ENCODE results near the gene LUZP2. TPM values are rescaled to one million over a fixed set of nuclear protein-coding genes. Genes with fewer than 3 reads are reported as not detected.
A peak's percentile ranks its signal among the peaks of the same experiment; 100 is the strongest.

Gene LUZP2
- total and polyA plus RNA-seq, 2 of the 8 experiments (the other 6 are each of a cell fraction or from before 2014, with no cell fraction given): 0.79 to 1.5 TPM

DNA sequence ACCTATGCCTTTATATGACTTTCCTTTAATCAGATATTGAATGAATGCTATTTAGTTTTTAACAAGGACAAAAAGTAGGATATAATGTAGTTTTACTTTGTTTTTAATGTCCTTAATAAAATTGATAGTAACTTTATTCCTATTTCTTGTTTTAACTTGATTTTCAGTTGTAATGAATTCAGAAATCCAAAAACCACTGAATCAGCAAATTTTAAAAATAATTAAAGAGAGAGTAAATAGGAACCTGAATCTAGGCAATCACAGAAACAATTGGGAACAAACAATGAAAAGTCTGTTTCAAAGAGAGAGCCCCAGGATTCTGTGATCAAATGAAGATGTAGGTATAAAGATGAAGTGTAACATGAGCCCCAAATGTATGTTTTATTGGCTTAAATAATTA lies 556.0 kb downstream of the LUZP2 start:
- DNase-seq (ENCODE audit: low read depth in 1 of 2, low spot score in 2 of 2) (no peak), FAIRE-seq (no peak)
- POLR2A ChIA-PET (ENCODE audit: partially characterized antibody): interaction anchor here (0.6 kb wide), 1 partner anchor 17 kb away, joined by 3 read pairs; no protein-coding TSS in a partner anchor
- Histone ChIP-seq H4K8ac (ENCODE audit: extremely low read depth, insufficient read depth, low read length) (no peak overlapping the region), H2BK15ac (ENCODE audit: low read length) (no peak overlapping the region), H3K9ac (replicated peaks in 1 of 4; ENCODE audit: extremely low read depth in 1 of 4, low read depth in 3 of 4, low read length in 3 of 4) (no peak overlapping the region), H2BK12ac (ENCODE audit: low read depth, low read length) (no peak overlapping the region), H3K56ac (replicated peaks; ENCODE audit: insufficient read length, low read depth, low read length) (no peak overlapping the region), H3K36me3 (ENCODE audit: control insufficient read depth in 2 of 4, insufficient read depth in 4 of 4, low read length in 3 of 4) (no peaks in the 10 kb centered on the region), H3K23ac (ENCODE audit: insufficient read length) (no peak overlapping the region), H3K79me1 (ENCODE audit: low read depth, low read length) (no peaks in the 10 kb centered on the region), H2BK20ac (ENCODE audit: low read length) (no peak overlapping the region), H4K5ac (ENCODE audit: insufficient read length, low read depth, low read length) (no peak overlapping the region), H4K20me1 (replicated peaks in 1 of 2; ENCODE audit: control insufficient read depth in 1 of 2, insufficient read depth in 2 of 2, low read length in 2 of 2) (no peaks in the 10 kb centered on the region), H3K27ac (ENCODE audit: low read depth, low read length) (no peak overlapping the region), H2AK5ac (ENCODE audit: low read depth, low read length) (no peak overlapping the region), H2BK5ac (ENCODE audit: low read depth, low read length) (no peak overlapping the region), H3K18ac (ENCODE audit: extremely low read depth, low read length) (no peak overlapping the region), H2AFZ (ENCODE audit: low read length) (no peak overlapping the region), H3K23me2 (ENCODE audit: low read depth, low read length) (no peaks in the 10 kb centered on the region), H3K4me1 (replicated peaks in 1 of 4; ENCODE audit: control insufficient read depth in 3 of 4, insufficient read depth in 4 of 4, low read length in 3 of 4) (no peaks in the 10 kb centered on the region), H4K91ac (replicated peaks; ENCODE audit: insufficient read length, low read length) (no peak overlapping the region), H3K4me2 (ENCODE audit: insufficient read depth in 1 of 2, low read depth in 2 of 2, low read length in 2 of 2) (no peak overlapping the region), H3K4ac (replicated peaks; ENCODE audit: insufficient read length, low read depth, low read length) (no peak overlapping the region), H2BK120ac (replicated peaks; ENCODE audit: low read depth, low read length) (no peak overlapping the region), H3K79me2 (ENCODE audit: control insufficient read depth in 1 of 2, insufficient read depth in 2 of 2, low read length in 2 of 2) (no peaks in the 10 kb centered on the region), H3K27me3 (replicated peaks in 1 of 4; ENCODE audit: control insufficient read depth in 3 of 4, extremely low read depth in 1 of 4, insufficient read depth in 3 of 4, low read length in 3 of 4) (no peaks in the 10 kb centered on the region), H3K9me3 (ENCODE audit: insufficient read depth in 2 of 2, low read depth in 1 of 2, low read length in 1 of 2) (no peaks in the 10 kb centered on the region), H3K14ac (ENCODE audit: insufficient read length) (no peak overlapping the region), H3K4me3 (ENCODE audit: extremely low read depth in 1 of 4, insufficient read depth in 2 of 4, low read depth in 3 of 4, low read length in 4 of 4) (no peak overlapping the region)
- CTCF ChIA-PET (ENCODE audit: partially characterized antibody): no interaction called here
- TF ChIP-seq SIX5 (IDR thresholded peaks at IDR 0.05; ENCODE audit: low read depth, low read length) (no peak), MAFK (IDR thresholded peaks at IDR 0.05; ENCODE audit: low read depth, low read length) (peak; percentile 66; the same call in 1 of the 2 replicates), RNF2 (IDR thresholded peaks at IDR 0.05; ENCODE audit: borderline replicate concordance, low read depth, low read length, missing control alignments, poor library complexity, severe bottlenecking) (no peak), SIN3A (conservative IDR thresholded peaks at IDR 0.05 in 1 of 2, IDR thresholded peaks at IDR 0.05 in 1 of 2; ENCODE audit: low read depth in 1 of 2, low read length in 2 of 2) (no peak)
- TF ChIP-seq, protein P1, sequence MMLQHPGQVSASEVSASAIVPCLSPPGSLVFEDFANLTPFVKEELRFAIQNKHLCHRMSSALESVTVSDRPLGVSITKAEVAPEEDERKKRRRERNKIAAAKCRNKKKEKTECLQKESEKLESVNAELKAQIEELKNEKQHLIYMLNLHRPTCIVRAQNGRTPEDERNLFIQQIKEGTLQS (IDR thresholded peaks at IDR 0.05; ENCODE audit: insufficient read depth, low read depth, low read length): no peak

Measured in H1 (cell line).